RWPE1 (cell line): ENCODE data around the gene NRG3.
"Not testable (repeated sequence)": the region's sequence is repeated elsewhere in the genome, so short reads cannot be mapped to it uniquely, and the experiment has no call there.

Source experiments
- CTCF ChIA-PET: fragments of 350-600 bp; sonication (Branson Sonifier 250); formaldehyde crosslinking; extraction: SDS; loops from one replicate; lab custom pipeline; 2021; lab: Yijun Ruan, JAX
- POLR2A ChIA-PET: fragments of 400-600 bp; formaldehyde crosslinking; extraction: SDS; loops from one replicate; lab custom pipeline; 2020; ENCODE audit warnings: antibody characterized with exemption; ENCODE audit not compliant: low non-redundant PET; lab: Yijun Ruan, JAX
- DNase-seq: peaks from one replicate; pipeline ENCODE4 v3.0.0; 2012; ENCODE audit warnings: low spot score
- H3K27ac ChIP-seq: fragments of 450-650 bp; 2 replicates; pipeline ENCODE4 v1.5.1; 2017
- TF ChIP-seq, protein P1 (sequence below): fragments of 450-650 bp; conservative IDR thresholded peaks from 2 replicates; pipeline ENCODE4 v1.5.1; 2017; ENCODE audit warnings: low read depth, mild to moderate bottlenecking

Gene NRG3

DNA sequence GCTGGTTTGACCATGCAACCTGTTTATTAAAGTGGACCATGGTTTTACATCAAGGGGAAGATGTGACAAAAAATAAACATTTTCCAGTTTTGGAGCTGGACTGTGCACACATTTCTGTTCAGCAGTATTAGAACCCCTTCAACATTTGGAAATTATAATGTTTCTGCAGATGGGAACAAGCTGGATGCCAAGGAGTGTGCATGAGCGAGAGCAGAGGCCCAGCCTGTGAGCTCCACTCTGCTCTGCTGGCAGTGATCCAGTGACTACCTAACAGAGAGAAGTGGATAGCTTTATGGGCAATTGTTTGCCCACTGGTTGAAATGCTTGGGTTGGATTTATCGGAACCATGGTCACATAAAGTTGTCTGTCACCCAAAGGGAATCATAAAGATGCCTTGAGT, 456.7 kb downstream of the NRG3 start:
- DNase-seq, result no peak
- TF ChIP-seq, protein P1, sequence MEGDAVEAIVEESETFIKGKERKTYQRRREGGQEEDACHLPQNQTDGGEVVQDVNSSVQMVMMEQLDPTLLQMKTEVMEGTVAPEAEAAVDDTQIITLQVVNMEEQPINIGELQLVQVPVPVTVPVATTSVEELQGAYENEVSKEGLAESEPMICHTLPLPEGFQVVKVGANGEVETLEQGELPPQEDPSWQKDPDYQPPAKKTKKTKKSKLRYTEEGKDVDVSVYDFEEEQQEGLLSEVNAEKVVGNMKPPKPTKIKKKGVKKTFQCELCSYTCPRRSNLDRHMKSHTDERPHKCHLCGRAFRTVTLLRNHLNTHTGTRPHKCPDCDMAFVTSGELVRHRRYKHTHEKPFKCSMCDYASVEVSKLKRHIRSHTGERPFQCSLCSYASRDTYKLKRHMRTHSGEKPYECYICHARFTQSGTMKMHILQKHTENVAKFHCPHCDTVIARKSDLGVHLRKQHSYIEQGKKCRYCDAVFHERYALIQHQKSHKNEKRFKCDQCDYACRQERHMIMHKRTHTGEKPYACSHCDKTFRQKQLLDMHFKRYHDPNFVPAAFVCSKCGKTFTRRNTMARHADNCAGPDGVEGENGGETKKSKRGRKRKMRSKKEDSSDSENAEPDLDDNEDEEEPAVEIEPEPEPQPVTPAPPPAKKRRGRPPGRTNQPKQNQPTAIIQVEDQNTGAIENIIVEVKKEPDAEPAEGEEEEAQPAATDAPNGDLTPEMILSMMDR, result no peak
- ChIA-PET CTCF (interaction anchor here (0.7 kb wide), 1 partner anchor 433 kb away, joined by 5 read pairs; no protein-coding TSS in a partner anchor), POLR2A (no interaction called here)
- H3K27ac ChIP-seq, result no peak overlapping the region

DNA sequence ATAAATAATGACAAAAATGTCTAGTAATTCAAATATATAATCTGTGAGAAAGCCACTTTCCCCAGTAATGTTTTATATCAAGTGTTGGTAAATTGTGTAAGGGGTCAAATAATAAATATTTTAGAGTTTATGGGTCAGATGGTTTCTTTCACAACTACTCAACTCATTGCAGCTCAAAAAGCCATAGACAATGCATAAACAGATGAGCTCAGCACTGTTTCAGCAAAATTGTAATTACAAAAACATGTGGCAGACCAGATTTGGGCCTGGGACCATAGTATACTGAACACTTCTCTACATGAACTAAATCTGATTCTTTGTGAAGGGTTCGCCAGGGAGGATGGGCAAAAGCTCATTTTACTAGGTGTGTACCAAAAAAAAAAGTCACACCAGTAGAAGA, 460.8 kb downstream of the NRG3 start:
- H3K27ac ChIP-seq, result no peak overlapping the region
- TF ChIP-seq, protein P1, result no peak
- CTCF ChIA-PET, result interaction anchor here (0.6 kb wide), 1 partner anchor 21 kb away, joined by 4 read pairs; no protein-coding TSS in a partner anchor
- POLR2A ChIA-PET, result no interaction called here
- no peak for DNase-seq

DNA sequence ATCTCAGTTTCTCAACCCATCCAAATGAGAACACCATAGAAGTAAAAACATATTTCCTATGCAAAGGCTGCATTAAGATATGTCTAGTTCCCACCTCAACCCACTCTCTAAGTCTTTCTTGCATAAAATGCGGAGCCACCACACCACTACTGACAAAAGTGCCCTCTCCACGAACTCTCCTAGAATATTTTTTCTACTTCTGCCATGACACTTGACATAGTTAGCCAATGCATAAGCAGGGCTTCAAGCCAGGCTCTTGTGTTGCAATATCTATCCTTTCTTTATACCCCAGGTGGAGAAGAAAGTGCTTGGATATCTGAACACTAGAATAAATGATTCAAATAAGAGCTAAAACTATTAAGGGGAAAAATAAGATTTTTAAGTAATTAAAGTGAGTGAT, 465.2 kb downstream of the NRG3 start:
- no peak overlapping the region for H3K27ac ChIP-seq
- POLR2A ChIA-PET, result no interaction called here
- CTCF ChIA-PET, result interaction anchor here (0.6 kb wide), 1 partner anchor 339 kb away, joined by 3 read pairs; no protein-coding TSS in a partner anchor
- DNase-seq, result no peak
- TF ChIP-seq, protein P1, result no peak

DNA sequence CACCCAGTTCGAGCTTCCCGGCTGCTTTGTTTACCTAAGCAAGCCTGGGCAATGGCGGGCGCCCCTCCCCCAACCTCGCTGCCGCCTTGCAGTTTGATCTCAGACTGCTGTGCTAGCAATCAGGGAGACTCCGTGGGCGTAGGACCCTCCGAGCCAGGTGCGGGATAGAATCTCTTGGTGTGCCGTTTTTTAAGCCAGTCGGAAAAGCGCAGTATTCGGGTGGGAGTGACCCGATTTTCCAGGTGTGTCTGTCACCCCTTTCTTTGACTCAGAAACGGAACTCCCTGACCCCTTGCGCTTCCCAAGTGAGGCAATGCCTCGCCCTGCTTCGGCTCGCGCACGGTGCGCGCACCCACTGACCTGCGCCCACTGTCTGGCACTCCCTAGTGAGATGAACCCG, 474.6 kb downstream of the NRG3 start:
- POLR2A ChIA-PET, DNase-seq, CTCF ChIA-PET, H3K27ac ChIP-seq: not testable (repeated sequence)

DNA sequence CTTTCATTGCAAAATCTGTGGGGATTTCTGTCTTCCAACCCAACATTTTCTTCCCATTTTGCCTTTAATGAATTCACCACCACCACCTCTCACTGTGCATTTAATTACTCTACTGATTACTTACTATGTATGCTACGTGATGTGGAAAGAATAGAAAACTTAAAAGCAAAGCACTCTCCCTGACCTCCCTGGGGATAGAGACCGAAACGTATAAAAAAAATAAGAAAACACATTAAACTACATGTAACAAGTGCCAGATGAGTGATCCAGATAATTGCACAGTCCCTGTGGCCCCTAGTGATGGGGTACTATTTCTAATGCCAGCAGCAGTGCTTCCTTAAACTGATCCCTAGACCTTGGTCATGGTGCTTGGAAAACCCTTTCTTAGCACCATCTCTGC, 478.4 kb downstream of the NRG3 start:
- CTCF ChIA-PET, result no interaction called here
- H3K27ac ChIP-seq, result no peak overlapping the region
- POLR2A ChIA-PET, result no interaction called here
- DNase-seq, result no peak
- TF ChIP-seq, protein P1, result no peak

DNA sequence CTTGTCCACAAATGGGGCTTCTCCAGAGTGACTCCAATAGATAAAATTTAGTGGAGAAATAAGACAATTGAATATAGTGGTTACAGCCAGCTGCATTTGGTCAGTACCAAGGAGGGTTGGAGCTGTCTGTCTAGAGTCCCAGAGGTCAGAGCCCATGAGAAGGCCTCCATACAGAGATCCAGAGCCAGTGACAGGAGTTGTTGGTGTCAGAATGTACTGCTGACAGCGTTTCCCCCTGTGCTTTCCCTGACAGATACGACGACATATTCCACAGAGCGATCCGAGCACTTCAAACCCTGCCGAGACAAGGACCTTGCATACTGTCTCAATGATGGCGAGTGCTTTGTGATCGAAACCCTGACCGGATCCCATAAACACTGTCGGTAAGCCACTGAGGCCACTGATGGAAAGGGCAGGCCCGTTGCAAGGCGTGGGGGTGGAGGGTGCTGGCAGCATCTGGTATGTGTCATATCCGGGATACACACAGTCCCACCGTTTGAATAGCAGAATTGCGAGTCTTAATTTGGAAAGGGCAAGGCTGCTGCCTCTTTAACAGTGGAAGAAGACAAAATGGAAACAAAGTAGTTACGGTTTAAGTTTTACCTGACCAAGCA, 483.6 kb downstream of the NRG3 start:
- POLR2A ChIA-PET, result no interaction called here
- DNase-seq, result no peak
- CTCF ChIA-PET, result no interaction called here
- TF ChIP-seq, protein P1, result no peak
- H3K27ac ChIP-seq, result no peak overlapping the region

DNA sequence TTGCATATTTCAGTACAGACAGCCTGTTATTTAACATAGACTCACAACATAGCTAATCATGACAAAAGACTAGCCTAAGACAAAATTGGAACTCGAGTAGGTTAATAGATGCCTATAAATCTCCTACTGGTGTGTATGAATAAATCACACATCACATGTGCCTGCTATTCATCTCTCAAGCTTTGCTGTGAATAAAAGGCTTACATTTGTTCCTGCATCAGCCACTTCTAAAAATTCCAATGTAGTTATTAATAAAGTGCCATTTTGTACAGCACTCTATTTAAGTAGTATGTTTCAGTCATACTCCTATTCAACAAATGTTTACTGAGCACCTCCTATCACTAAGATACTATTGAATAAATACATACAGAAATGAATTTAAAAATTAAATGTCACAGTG, 486.3 kb downstream of the NRG3 start:
- ChIA-PET POLR2A (no interaction called here), CTCF (no interaction called here)
- no peak overlapping the region for H3K27ac ChIP-seq

More for the DNA sequence above, 486.3 kb downstream of the NRG3 start:
- TF ChIP-seq, protein P1, result no peak
- DNase-seq, result no peak
